ENCODE data around the gene OPHN1. TPM values are rescaled to one million over a fixed set of nuclear protein-coding genes. Genes with fewer than 3 reads are reported as not detected.

OPHN1 gene
- polyA plus RNA-seq, 3 donors, result 0.20 to 0.82 (median 0.73) TPM

- Histone ChIP-seq H3K27ac (ENCODE audit: low read depth in 1 of 2, low read length in 2 of 2) (no peak overlapping the region), H3K9me3 (replicated peaks in 1 of 2; ENCODE audit: control insufficient read depth in 1 of 2, insufficient read depth in 1 of 2, low read length in 2 of 2) (no peaks in the 10 kb centered on the region), H3K9ac (ENCODE audit: insufficient read depth, low read length, poor library complexity, severe bottlenecking) (no peak overlapping the region), H2AFZ (ENCODE audit: insufficient read depth, low read depth, low read length, poor library complexity, severe bottlenecking) (no peak overlapping the region), H3K4me2 (replicated peaks; ENCODE audit: extremely low read depth, low read length, poor library complexity, severe bottlenecking) (no peak overlapping the region), H3K79me2 (ENCODE audit: insufficient read depth, low read length) (no peaks in the 10 kb centered on the region), H3K4me1 (ENCODE audit: control insufficient read depth in 1 of 2, insufficient read depth in 2 of 2, low read length in 2 of 2) (peaks cover 18 to 21% of the 10 kb centered on the region in 2 donors), H3K36me3 (replicated peaks in 1 of 2; ENCODE audit: control insufficient read depth in 1 of 2, insufficient read depth in 2 of 2, low read length in 2 of 2) (no peaks in the 10 kb centered on the region), H3K4me3 (replicated peaks in 1 of 3; ENCODE audit: low read depth in 2 of 3, low read length in 3 of 3) (no peak overlapping the region), H3K27me3 (ENCODE audit: control insufficient read depth in 2 of 2, insufficient read depth in 2 of 2, low read length in 2 of 2) (no peaks in the 10 kb centered on the region), H4K20me1 (ENCODE audit: insufficient read depth, low read length) (no peaks in the 10 kb centered on the region)
- TF ChIP-seq, protein P1, sequence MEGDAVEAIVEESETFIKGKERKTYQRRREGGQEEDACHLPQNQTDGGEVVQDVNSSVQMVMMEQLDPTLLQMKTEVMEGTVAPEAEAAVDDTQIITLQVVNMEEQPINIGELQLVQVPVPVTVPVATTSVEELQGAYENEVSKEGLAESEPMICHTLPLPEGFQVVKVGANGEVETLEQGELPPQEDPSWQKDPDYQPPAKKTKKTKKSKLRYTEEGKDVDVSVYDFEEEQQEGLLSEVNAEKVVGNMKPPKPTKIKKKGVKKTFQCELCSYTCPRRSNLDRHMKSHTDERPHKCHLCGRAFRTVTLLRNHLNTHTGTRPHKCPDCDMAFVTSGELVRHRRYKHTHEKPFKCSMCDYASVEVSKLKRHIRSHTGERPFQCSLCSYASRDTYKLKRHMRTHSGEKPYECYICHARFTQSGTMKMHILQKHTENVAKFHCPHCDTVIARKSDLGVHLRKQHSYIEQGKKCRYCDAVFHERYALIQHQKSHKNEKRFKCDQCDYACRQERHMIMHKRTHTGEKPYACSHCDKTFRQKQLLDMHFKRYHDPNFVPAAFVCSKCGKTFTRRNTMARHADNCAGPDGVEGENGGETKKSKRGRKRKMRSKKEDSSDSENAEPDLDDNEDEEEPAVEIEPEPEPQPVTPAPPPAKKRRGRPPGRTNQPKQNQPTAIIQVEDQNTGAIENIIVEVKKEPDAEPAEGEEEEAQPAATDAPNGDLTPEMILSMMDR (IDR thresholded peaks at IDR 0.05), result no peak
- Mint-ChIP-seq H3K27me3 (ENCODE audit: low read depth in 3 of 3) (peaks cover 0 to 1% (median 0%) of the 10 kb centered on the region in 3 donors), H3K4me3 (no peak overlapping the region), H3K9me3 (peaks cover 0 to 2% (median 0%) of the 10 kb centered on the region in 7 donors), H3K4me1 (peaks cover 25% of the 10 kb centered on the region), H3K27ac (no peak overlapping the region), H3K36me3 (no peaks in the 10 kb centered on the region)
- intact Hi-C loops (cut with micrococcal nuclease), result no loop called here
- no peak for DNase-seq
- no CpG with 5 or more reads among the region's 1 CpG for WGBS (ENCODE audit: insufficient coverage)
These were observed 346.6 kb downstream of the OPHN1 start for GRCh38 chrX:68086709-68087108.

GRCh38 chrX:68084765-68085164 is 348.5 kb downstream of the OPHN1 start:
- Mint-ChIP-seq H3K36me3 (no peaks in the 10 kb centered on the region), H3K4me3 (peak overlapping the region in 1 of 2 donors; percentile 39)
- intact Hi-C loops (cut with micrococcal nuclease), result no loop called here

More at GRCh38 chrX:68084765-68085164, 348.5 kb downstream of the OPHN1 start:
- peaks cover 0 to 2% (median 0%) of the 10 kb centered on the region in 7 donors for H3K9me3 Mint-ChIP-seq
- H3K9ac ChIP-seq (ENCODE audit: insufficient read depth, low read length, poor library complexity, severe bottlenecking), result no peak overlapping the region
- no peaks in the 10 kb centered on the region for H3K36me3 ChIP-seq (replicated peaks in 1 of 2; ENCODE audit: control insufficient read depth in 1 of 2, insufficient read depth in 2 of 2, low read length in 2 of 2)
- peak; percentile 33 to 50 (median 43) for DNase-seq
- H3K27me3 ChIP-seq (ENCODE audit: control insufficient read depth in 2 of 2, insufficient read depth in 2 of 2, low read length in 2 of 2), result no peaks in the 10 kb centered on the region
- peak overlapping the region; percentile 29 for H3K4me2 ChIP-seq (replicated peaks; ENCODE audit: extremely low read depth, low read length, poor library complexity, severe bottlenecking)
- H3K4me3 ChIP-seq (replicated peaks in 1 of 3; ENCODE audit: low read depth in 2 of 3, low read length in 3 of 3), result no peak overlapping the region
- H4K20me1 ChIP-seq (ENCODE audit: insufficient read depth, low read length), result no peaks in the 10 kb centered on the region
- no peaks in the 10 kb centered on the region for H3K79me2 ChIP-seq (ENCODE audit: insufficient read depth, low read length)
- peaks cover 0 to 1% (median 0%) of the 10 kb centered on the region in 3 donors for H3K27me3 Mint-ChIP-seq (ENCODE audit: low read depth in 3 of 3)
- WGBS (ENCODE audit: insufficient coverage), result no CpG with 5 or more reads among the region's 1 CpG
- peaks cover 18 to 21% of the 10 kb centered on the region in 2 donors for H3K4me1 ChIP-seq (ENCODE audit: control insufficient read depth in 1 of 2, insufficient read depth in 2 of 2, low read length in 2 of 2)
- no peaks in the 10 kb centered on the region for H3K9me3 ChIP-seq (replicated peaks in 1 of 2; ENCODE audit: control insufficient read depth in 1 of 2, insufficient read depth in 1 of 2, low read length in 2 of 2)
- H3K4me1 Mint-ChIP-seq, result peaks cover 21% of the 10 kb centered on the region
- H2AFZ ChIP-seq (ENCODE audit: insufficient read depth, low read depth, low read length, poor library complexity, severe bottlenecking), result peak overlapping the region; percentile 37
- TF ChIP-seq, protein P1 (IDR thresholded peaks at IDR 0.05), result no peak
- peak overlapping the region; percentile 52 to 66 for H3K27ac ChIP-seq (ENCODE audit: low read depth in 1 of 2, low read length in 2 of 2)
- peak overlapping the region; percentile 66 to 92 (median 85) for H3K27ac Mint-ChIP-seq

Measured in CD14-positive monocyte (primary cell).